ENCODE results near the gene HDDC3. TPM values are rescaled to one million over a fixed set of nuclear protein-coding genes. Genes with fewer than 3 reads are reported as not detected.
A peak's percentile ranks its signal among the peaks of the same experiment; 100 is the strongest.

The HDDC3 gene
- total RNA-seq, 1 donor from 2014 or later: 29.4 TPM

GRCh38 chr15:90889736-90890456 is 42.5 kb downstream of the HDDC3 start:
- no peak overlapping the region for H3K27ac ChIP-seq
- no peak for DNase-seq (ENCODE audit: low spot score in 2 of 2)
- H3K4me3 ChIP-seq: no peak overlapping the region
- no peak for TF ChIP-seq CTCF (IDR thresholded peaks at IDR 0.05)
- intact Hi-C loops (cut with DNase I): loop anchor here (5.0 to 10.0 kb wide), 5 partner anchors 42 to 995 kb away; partner anchors contain the start of genes AP3S2, CRTC3 and HDDC3
- H3K36me3 ChIP-seq: peaks cover 54 to 56% of the 10 kb centered on the region in 2 donors
- H3K4me1 ChIP-seq: peaks cover 5 to 17% of the 10 kb centered on the region in 2 donors
- H3K9me3 ChIP-seq: no peaks in the 10 kb centered on the region
- no peaks in the 10 kb centered on the region for H3K27me3 ChIP-seq

- TF ChIP-seq CTCF (IDR thresholded peaks at IDR 0.05): no peak
- peaks cover 50 to 52% of the 10 kb centered on the region in 2 donors for H3K36me3 ChIP-seq
- H3K4me3 ChIP-seq: no peak overlapping the region
- no peak for DNase-seq (ENCODE audit: low spot score in 2 of 2)
- peaks cover 10 to 22% of the 10 kb centered on the region in 2 donors for H3K4me1 ChIP-seq
- H3K27me3 ChIP-seq: no peaks in the 10 kb centered on the region
- no peaks in the 10 kb centered on the region for H3K9me3 ChIP-seq
- no peak overlapping the region for H3K27ac ChIP-seq
- intact Hi-C loops (cut with DNase I): loop anchor here (5.0 to 10.0 kb wide), 5 partner anchors 43 to 995 kb away; partner anchors contain the start of genes AP3S2, CRTC3 and HDDC3
Observed at GRCh38 chr15:90889313-90889730, 43.0 kb downstream of the HDDC3 start.

GRCh38 chr15:90887037-90887481 is 45.3 kb downstream of the HDDC3 start:
- peaks cover 10 to 30% of the 10 kb centered on the region in 2 donors for H3K4me1 ChIP-seq
- no peak overlapping the region for H3K27ac ChIP-seq
- no peaks in the 10 kb centered on the region for H3K27me3 ChIP-seq
- H3K4me3 ChIP-seq: no peak overlapping the region
- intact Hi-C loops (cut with DNase I): loop anchor here (5.0 to 10.0 kb wide), 5 partner anchors 45 to 992 kb away; partner anchors contain the start of genes AP3S2, CRTC3 and HDDC3
- no peaks in the 10 kb centered on the region for H3K9me3 ChIP-seq
- no peak for TF ChIP-seq CTCF (IDR thresholded peaks at IDR 0.05)
- H3K36me3 ChIP-seq: peaks cover 32 to 33% of the 10 kb centered on the region in 2 donors
- no peak for DNase-seq (ENCODE audit: low spot score in 2 of 2)

- no peaks in the 10 kb centered on the region for H3K27me3 ChIP-seq
- no peak for TF ChIP-seq CTCF (IDR thresholded peaks at IDR 0.05)
- intact Hi-C loops (cut with DNase I): loop anchor here (1.0 to 10.0 kb wide), 6 partner anchors 46 to 991 kb away; partner anchors contain the start of genes AP3S2, CRTC3 and HDDC3
- H3K4me3 ChIP-seq: peak overlapping the region in 1 of 2 donors; percentile 75
- H3K9me3 ChIP-seq: no peaks in the 10 kb centered on the region
- H3K4me1 ChIP-seq: peaks cover 10 to 30% of the 10 kb centered on the region in 2 donors
- peaks cover 32 to 33% of the 10 kb centered on the region in 2 donors for H3K36me3 ChIP-seq
- DNase-seq (ENCODE audit: low spot score in 2 of 2): no peak
- H3K27ac ChIP-seq: peak overlapping the region; percentile 90 to 94
Observed at GRCh38 chr15:90886291-90886614, 46.1 kb downstream of the HDDC3 start.

GRCh38 chr15:90885432-90886290 is 46.7 kb downstream of the HDDC3 start:
- no peaks in the 10 kb centered on the region for H3K9me3 ChIP-seq
- H3K27ac ChIP-seq: peak overlapping the region; percentile 90 to 94
- H3K4me3 ChIP-seq: peak overlapping the region; percentile 8 to 75
- TF ChIP-seq CTCF (IDR thresholded peaks at IDR 0.05): peak; percentile 96 to 99 (median 98)
- no peaks in the 10 kb centered on the region for H3K27me3 ChIP-seq
- peaks cover 30 to 33% of the 10 kb centered on the region in 2 donors for H3K36me3 ChIP-seq
- intact Hi-C loops (cut with DNase I): loop anchor here (1.0 to 10.0 kb wide), 7 partner anchors 47 to 991 kb away; partner anchors contain the start of genes AP3S2, BLM, CRTC3 and HDDC3
- peak; percentile 36 to 85 for DNase-seq (ENCODE audit: low spot score in 2 of 2)
- H3K4me1 ChIP-seq: peaks cover 10 to 30% of the 10 kb centered on the region in 2 donors

All from ascending aorta (tissue), 2 donors.